NCI-H226 (cell line): ENCODE data around the gene MR1.
"Not testable (repeated sequence)": the region's sequence is repeated elsewhere in the genome, so short reads cannot be mapped to it uniquely, and the experiment has no call there.

Experiments used
- DNase-seq: peaks from one replicate; pipeline ENCODE4 v3.0.0-alpha.2; 2015

The MR1 gene

GRCh38 chr1:181033128-181033798 is 520 bp upstream of the MR1 start:
- no peak for DNase-seq

- not testable (repeated sequence) for DNase-seq
Observed at GRCh38 chr1:181035210-181035609, 1.4 kb downstream of the MR1 start.

GRCh38 chr1:181036107-181036836 is 2.5 kb downstream of the MR1 start:
- DNase-seq, result no peak

- DNase-seq, result no peak
Observed at GRCh38 chr1:181037386-181037785, 3.6 kb downstream of the MR1 start.

GRCh38 chr1:181038399-181038873 is 4.7 kb downstream of the MR1 start:
- DNase-seq, result peak; percentile 60

GRCh38 chr1:181040284-181040865 is 6.6 kb downstream of the MR1 start:
- DNase-seq, result no peak

GRCh38 chr1:181043025-181043888 is 9.5 kb downstream of the MR1 start:
- DNase-seq, result no peak

GRCh38 chr1:181044449-181044966 is 10.7 kb downstream of the MR1 start:
- peak; percentile 78 for DNase-seq

GRCh38 chr1:181045946-181046345 is 12.2 kb downstream of the MR1 start:
- DNase-seq, result not testable (repeated sequence)

GRCh38 chr1:181049378-181049777 is 15.6 kb downstream of the MR1 start:
- no peak for DNase-seq

- DNase-seq, result no peak
Observed at GRCh38 chr1:181050922-181051321, 17.1 kb downstream of the MR1 start.

GRCh38 chr1:181056560-181056959 is 22.8 kb downstream of the MR1 start:
- DNase-seq, result no peak

- DNase-seq, result no peak
Observed at GRCh38 chr1:181057079-181057478, 23.3 kb downstream of the MR1 start.

- DNase-seq, result no peak
Observed at GRCh38 chr1:181059435-181059834, 25.7 kb downstream of the MR1 start.

GRCh38 chr1:181060066-181060465 is 26.3 kb downstream of the MR1 start:
- no peak for DNase-seq

- not testable (repeated sequence) for DNase-seq
Observed at GRCh38 chr1:181060947-181061346, 27.2 kb downstream of the MR1 start.

GRCh38 chr1:181061487-181061886 is 27.7 kb downstream of the MR1 start:
- no peak for DNase-seq

- DNase-seq, result no peak
Observed at GRCh38 chr1:181061891-181062835, 28.4 kb downstream of the MR1 start.

- no peak for DNase-seq
Observed at GRCh38 chr1:181062836-181063428, 29.1 kb downstream of the MR1 start.

GRCh38 chr1:181064011-181064623 is 30.3 kb downstream of the MR1 start:
- DNase-seq, result no peak

- no peak for DNase-seq
Observed at GRCh38 chr1:181064702-181065101, 30.9 kb downstream of the MR1 start.
